Raji (cell line): Measurements from ENCODE around the gene IGFBP5.

ENCODE experiments used
- POLR2A ChIP-seq: IDR thresholded peaks from 2 replicates; pipeline ENCODE4 v1.6.1; 2011; ENCODE audit warnings: low read depth, low read length, control low read depth; ENCODE audit not compliant: insufficient read depth

IGFBP5 gene

GRCh38 chr2:216666461-216667233 is 28.7 kb downstream of the IGFBP5 start:
- no peak for TF ChIP-seq POLR2A

DNA sequence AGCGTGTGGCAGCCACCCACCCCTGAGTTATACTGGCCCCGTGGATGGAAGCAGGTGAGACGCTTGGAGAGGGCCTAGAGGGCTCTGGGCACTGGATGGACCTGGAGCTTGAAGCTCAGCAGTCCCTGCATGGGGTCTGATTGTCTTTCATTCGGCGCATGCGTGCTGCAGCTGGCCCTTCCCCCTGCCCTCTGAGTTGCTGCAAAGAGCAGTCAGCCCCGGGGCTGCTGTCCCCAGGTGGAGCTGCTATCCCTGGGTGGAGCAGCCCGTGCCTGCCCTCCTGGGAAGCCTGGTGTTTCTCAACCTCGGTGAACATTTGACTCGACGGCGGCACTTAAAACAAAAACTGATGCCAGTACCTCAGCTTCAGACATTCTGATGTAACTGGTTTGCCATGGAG is 29.6 kb downstream of the IGFBP5 start:
- TF ChIP-seq POLR2A: no peak

DNA sequence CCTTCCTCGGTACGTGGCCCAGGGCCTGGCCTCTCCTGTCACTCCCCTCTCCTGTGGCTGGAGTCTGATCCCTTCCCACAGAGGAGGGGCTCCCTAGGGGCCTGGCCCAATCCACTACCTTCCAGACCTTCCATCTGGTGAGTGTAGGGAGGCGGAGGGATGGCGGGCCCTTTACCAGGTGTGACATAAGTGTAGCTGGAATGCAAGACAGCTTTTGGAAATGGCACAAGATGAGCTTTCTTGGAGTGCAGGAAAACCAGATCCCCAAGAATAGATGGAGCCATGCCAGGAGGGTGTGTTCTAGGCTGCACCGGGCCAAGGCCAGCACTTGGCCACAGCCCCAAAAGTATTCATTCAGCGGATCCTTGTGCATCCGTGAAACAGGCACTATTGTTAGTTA is 30.1 kb downstream of the IGFBP5 start:
- no peak for TF ChIP-seq POLR2A

DNA sequence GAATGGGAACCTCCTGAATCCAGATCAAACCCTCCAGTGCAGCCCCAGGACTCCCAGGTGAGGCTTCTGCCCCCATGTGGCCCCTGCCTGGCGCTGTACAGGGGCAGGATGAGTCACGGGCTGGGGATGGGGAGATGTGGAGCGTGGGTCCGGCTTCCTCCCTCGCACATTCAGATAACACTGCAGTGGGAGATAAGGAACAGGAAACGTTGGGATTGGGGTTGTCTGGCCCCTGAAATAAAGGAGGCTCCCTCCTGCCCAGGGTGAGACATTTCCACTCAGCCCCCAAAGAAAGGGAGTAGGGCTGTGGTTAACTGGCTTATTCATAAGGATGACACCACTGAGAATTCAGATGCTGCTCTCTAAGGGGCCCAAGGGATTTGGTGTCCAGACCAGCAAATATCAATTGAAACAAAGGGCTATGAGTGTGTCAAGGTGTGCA is 30.7 kb downstream of the IGFBP5 start:
- no peak for TF ChIP-seq POLR2A

GRCh38 chr2:216663846-216664245 is 31.5 kb downstream of the IGFBP5 start:
- TF ChIP-seq POLR2A: no peak

DNA sequence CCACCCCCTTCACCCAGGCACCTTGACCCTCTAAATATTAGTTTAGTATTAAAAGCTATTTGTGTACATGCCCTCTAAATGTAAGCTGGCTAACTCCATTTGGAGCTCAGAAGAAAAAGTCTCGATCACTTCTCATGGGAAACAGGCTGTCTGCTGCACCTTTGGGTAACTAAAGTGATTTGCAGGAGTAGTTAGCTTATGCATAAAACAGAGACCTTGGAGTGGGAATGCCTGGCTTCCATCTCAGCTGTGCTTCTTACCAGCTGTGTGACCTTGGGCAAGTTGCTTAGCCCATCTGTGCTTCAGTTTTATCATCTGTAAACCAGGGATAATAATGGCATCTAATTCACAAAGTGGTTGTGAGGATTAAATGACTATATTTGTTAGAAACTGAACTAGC is 32.2 kb downstream of the IGFBP5 start:
- TF ChIP-seq POLR2A: no peak

DNA sequence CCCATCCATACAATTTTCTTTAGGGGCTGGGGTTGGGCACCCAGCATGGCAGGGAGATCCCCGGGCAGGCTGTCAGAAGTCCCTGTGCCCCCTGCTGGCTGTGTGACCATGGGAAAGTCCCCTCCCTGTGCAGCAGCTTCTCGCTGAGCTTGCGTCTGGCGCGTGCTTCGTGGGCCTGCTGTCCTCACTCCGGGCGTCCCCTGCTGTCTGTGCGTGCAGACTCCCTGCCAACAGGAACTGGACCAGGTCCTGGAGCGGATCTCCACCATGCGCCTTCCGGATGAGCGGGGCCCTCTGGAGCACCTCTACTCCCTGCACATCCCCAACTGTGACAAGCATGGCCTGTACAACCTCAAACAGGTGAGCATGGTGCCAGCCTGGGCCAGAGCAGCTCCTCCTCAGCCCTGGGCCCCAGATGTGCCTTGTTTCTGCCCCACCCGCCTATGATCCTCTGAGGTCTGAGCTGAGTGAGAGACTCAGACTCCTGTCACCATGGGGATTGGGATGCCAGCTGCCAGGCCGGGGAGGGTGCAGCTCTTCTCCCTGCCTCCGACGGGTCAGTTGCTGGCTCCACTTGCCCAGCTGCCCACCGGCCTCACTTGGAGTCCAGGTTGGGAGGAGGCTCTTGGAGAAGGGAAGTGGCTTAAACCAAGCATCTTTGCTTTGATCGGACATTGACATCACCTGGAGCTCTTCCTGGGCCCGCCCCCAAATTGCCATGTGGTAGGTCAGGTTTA is 33.5 kb downstream of the IGFBP5 start:
- no peak for TF ChIP-seq POLR2A

DNA sequence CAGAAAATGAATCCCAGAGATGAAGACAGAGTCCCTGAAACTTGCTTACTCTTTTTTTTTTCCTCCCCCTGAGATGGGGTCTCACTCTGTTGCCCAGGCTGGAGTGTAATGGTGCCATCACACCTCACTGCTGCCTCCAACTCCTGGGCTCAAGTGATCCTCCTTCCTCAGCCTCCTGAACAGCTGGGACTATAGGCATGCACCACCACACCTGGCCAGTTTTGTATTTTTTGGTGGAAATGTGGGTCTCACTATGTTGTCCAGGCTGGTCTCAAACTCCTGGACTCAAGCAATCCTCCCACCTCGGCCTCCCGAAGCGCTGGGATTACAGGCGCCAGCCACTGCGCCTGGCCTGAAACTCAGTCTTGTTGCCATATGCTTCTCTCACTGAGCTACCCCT is 34.3 kb downstream of the IGFBP5 start:
- TF ChIP-seq POLR2A: no peak

- TF ChIP-seq POLR2A: no peak
These were observed 34.9 kb downstream of the IGFBP5 start for GRCh38 chr2:216660496-216660895.

GRCh38 chr2:216659276-216659675 is 36.1 kb downstream of the IGFBP5 start:
- no peak for TF ChIP-seq POLR2A

GRCh38 chr2:216658757-216659156 is 36.6 kb downstream of the IGFBP5 start:
- TF ChIP-seq POLR2A: no peak

DNA sequence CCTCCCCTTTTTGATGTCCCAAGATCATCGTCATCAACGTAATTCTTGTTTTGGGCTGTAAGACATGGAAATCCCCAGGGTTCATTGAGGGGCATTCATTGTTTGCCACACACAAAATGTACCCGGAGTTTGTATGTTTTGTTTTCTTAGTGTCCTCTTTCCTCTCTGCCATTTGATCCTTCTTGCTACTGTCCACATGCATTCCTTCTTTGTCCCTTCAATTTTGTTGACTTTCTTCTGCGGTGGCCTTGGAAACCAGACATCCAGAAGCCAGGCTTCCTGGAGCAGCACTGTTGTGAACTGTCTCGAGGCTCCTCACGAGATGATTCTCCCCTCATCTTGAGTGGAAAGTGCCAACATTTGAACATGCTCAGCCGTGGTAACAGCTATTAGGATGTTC is 37.4 kb downstream of the IGFBP5 start:
- no peak for TF ChIP-seq POLR2A

- TF ChIP-seq POLR2A: no peak
These were observed 38.1 kb downstream of the IGFBP5 start for GRCh38 chr2:216657086-216657855.

DNA sequence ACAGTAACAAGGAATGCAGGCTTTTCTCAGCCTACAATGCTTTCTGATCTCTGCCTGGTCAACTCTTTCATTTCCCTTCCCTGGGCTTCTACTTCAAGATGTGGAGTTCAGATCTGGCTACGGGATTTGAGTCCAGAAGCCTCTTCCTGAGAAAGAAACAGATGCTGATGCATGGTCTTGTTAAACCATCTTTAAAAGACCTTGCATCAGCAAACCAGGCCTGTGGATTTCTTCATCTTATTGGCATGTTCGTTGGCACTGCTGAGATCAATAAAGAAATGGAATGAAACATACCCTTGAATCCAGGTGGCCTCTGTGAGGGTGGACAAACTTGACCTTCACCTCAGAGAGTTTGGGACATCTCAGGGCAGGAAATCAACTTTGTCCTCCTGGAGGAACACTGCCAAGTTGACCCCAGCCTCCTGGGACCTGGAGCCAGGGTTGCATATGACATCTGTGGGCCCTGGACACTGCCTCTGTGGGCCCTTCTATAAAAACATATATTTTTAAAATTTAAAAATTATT is 40.8 kb downstream of the IGFBP5 start:
- TF ChIP-seq POLR2A: no peak

GRCh38 chr2:216653931-216654365 is 41.4 kb downstream of the IGFBP5 start:
- no peak for TF ChIP-seq POLR2A
